ENCODE data around the gene SDS. TPM values are rescaled to one million over a fixed set of nuclear protein-coding genes. Genes with fewer than 3 reads are reported as not detected.

SDS gene
- total RNA-seq, 1 experiment from 2014 or later = not detected

- no peak overlapping the region for H4K91ac ChIP-seq (ENCODE audit: insufficient read length, low read depth, low read length)
- H3K27me3 Mint-ChIP-seq (ENCODE audit: low read depth) = peaks cover 8% of the 10 kb centered on the region
- no peak overlapping the region for H3K56ac ChIP-seq (ENCODE audit: insufficient read length, low read depth, low read length)
- no peak overlapping the region for H3K9ac ChIP-seq (ENCODE audit: extremely low read depth, insufficient read length, low read length)
- H3K4me2 ChIP-seq (ENCODE audit: insufficient read depth, insufficient read length, low read length) = peak overlapping the region; percentile 25
- H3K4ac ChIP-seq (ENCODE audit: low read depth, low read length) = no peak overlapping the region
- no peaks in the 10 kb centered on the region for H3K79me2 ChIP-seq (ENCODE audit: insufficient read depth, low read length)
- H3T11ph ChIP-seq (ENCODE audit: low read length) = no peak overlapping the region
- H3K9me3 ChIP-seq (ENCODE audit: control insufficient read depth, low read depth, low read length) = no peaks in the 10 kb centered on the region
- H3K18ac ChIP-seq (ENCODE audit: insufficient read length, low read depth, low read length) = no peak overlapping the region
- TF ChIP-seq CTCF (conservative IDR thresholded peaks at IDR 0.05) = peak; percentile 98
- no peak overlapping the region for H2BK15ac ChIP-seq (ENCODE audit: low read depth, low read length)
- H3K4me1 Mint-ChIP-seq = peaks cover 17 to 23% of the 10 kb centered on the region in 2 experiments
- no peak overlapping the region for H2BK20ac ChIP-seq (ENCODE audit: low read depth, low read length, poor library complexity, severe bottlenecking)
- H2BK12ac ChIP-seq (ENCODE audit: insufficient read length, low read depth, low read length) = no peak overlapping the region
- no peak overlapping the region for H2BK5ac ChIP-seq (ENCODE audit: insufficient read length, low read length)
- H3K27ac ChIP-seq (ENCODE audit: insufficient read length, low read depth, low read length) = peak overlapping the region; percentile 18
- no peaks in the 10 kb centered on the region for H3K79me1 ChIP-seq (ENCODE audit: insufficient read depth, low read depth, low read length, poor library complexity, severe bottlenecking)
- peak overlapping the region; percentile 93 to 99 (median 97) for H3K27ac Mint-ChIP-seq
- no peak overlapping the region for H2AK5ac ChIP-seq (ENCODE audit: insufficient read length, low read length)
- peaks cover 0 to 4% of the 10 kb centered on the region in 2 experiments; a peak in 3 of 5 replicates for H3K9me3 Mint-ChIP-seq
- no peak overlapping the region for H4K5ac ChIP-seq (ENCODE audit: insufficient read length, low read depth, low read length)
- no peak overlapping the region for H3K14ac ChIP-seq (ENCODE audit: insufficient read depth, low read length)
- H4K20me1 ChIP-seq (ENCODE audit: control insufficient read depth, insufficient read depth, insufficient read length) = no peaks in the 10 kb centered on the region
- H2AFZ ChIP-seq (ENCODE audit: low read length) = no peak overlapping the region
- H3K36me3 Mint-ChIP-seq (ENCODE audit: insufficient read depth in 1 of 3, low read depth in 3 of 3) = peaks cover 0 to 4% (median 0%) of the 10 kb centered on the region in 3 experiments; a peak in 1 of 7 replicates
- H4K8ac ChIP-seq (replicated peaks; ENCODE audit: insufficient read length, low read depth, low read length) = no peak overlapping the region
- H2BK120ac ChIP-seq (ENCODE audit: low read depth, low read length, poor library complexity, severe bottlenecking) = no peak overlapping the region
- no CpG with 5 or more reads among the region's 20 CpGs for WGBS (ENCODE audit: extremely low coverage, insufficient read length, low lambda C conversion rate)
- DNase-seq = peak; percentile 86
- H3K4me1 ChIP-seq (ENCODE audit: insufficient read depth, low read length) = no peaks in the 10 kb centered on the region
- H3K4me3 Mint-ChIP-seq = peak overlapping the region; percentile 60 to 75
- H3K23me2 ChIP-seq (ENCODE audit: insufficient read length, low read depth, low read length, poor library complexity, severe bottlenecking) = no peaks in the 10 kb centered on the region
- no peaks in the 10 kb centered on the region for H3K27me3 ChIP-seq (ENCODE audit: insufficient read depth, low read length)
- H3K23ac ChIP-seq (ENCODE audit: insufficient read length, low read depth, low read length) = no peak overlapping the region
Measured at GRCh38 chr12:113424915-113425823, 21.5 kb upstream of the SDS start.
